RWPE2 (cell line): ENCODE measurements around the gene SH3PXD2A.

Experiments used
- ATAC-seq: fragments of 200-7000 bp; cut with Tn5 transposase; 3 replicates; pipeline ENCODE4 v1.9.1; 2021; ENCODE audit warnings: low read depth
- DNase-seq: peaks from one replicate; pipeline ENCODE4 v3.0.0-alpha.2; 2020; ENCODE audit warnings: low spot score
- H3K27ac ChIP-seq: fragments of 450-650 bp; 2 replicates; pipeline ENCODE4 v1.5.1; 2017; ENCODE audit warnings: mild to moderate bottlenecking; ENCODE audit not compliant: poor library complexity, severe bottlenecking
- H3K27me3 ChIP-seq: fragments of 250-450 bp; sonication (Bioruptor Pico); 2 replicates; pipeline ENCODE4 v1.5.1; 2021; ENCODE audit warnings: mild to moderate bottlenecking, moderate library complexity; ENCODE audit not compliant: insufficient read depth, poor library complexity, severe bottlenecking
- H3K36me3 ChIP-seq: fragments of 250-450 bp; sonication (Bioruptor Pico); 2 replicates; pipeline ENCODE4 v1.5.1; 2020; ENCODE audit warnings: low read depth, mild to moderate bottlenecking, moderate library complexity
- H3K4me1 ChIP-seq: fragments of 250-450 bp; sonication (Bioruptor Pico); 2 replicates; pipeline ENCODE4 v1.5.1; 2021; ENCODE audit warnings: mild to moderate bottlenecking, moderate library complexity; ENCODE audit not compliant: insufficient read depth, poor library complexity, severe bottlenecking
- H3K4me3 ChIP-seq: fragments of 250-450 bp; sonication (Bioruptor Pico); 2 replicates; pipeline ENCODE4 v1.5.1; 2021; ENCODE audit warnings: mild to moderate bottlenecking, moderate library complexity; ENCODE audit not compliant: severe bottlenecking
- H3K9me3 ChIP-seq: fragments of 250-450 bp; sonication (Bioruptor Pico); 2 replicates; pipeline ENCODE4 v1.5.1; 2021; ENCODE audit warnings: mild to moderate bottlenecking, moderate library complexity; ENCODE audit not compliant: severe bottlenecking
- TF ChIP-seq, protein P1 (sequence below): fragments of 450-650 bp; IDR thresholded peaks from one replicate; pipeline ENCODE4 v1.5.1; 2017; ENCODE audit warnings: mild to moderate bottlenecking, moderate library complexity; ENCODE audit not compliant: poor library complexity, severe bottlenecking

The SH3PXD2A gene

DNA sequence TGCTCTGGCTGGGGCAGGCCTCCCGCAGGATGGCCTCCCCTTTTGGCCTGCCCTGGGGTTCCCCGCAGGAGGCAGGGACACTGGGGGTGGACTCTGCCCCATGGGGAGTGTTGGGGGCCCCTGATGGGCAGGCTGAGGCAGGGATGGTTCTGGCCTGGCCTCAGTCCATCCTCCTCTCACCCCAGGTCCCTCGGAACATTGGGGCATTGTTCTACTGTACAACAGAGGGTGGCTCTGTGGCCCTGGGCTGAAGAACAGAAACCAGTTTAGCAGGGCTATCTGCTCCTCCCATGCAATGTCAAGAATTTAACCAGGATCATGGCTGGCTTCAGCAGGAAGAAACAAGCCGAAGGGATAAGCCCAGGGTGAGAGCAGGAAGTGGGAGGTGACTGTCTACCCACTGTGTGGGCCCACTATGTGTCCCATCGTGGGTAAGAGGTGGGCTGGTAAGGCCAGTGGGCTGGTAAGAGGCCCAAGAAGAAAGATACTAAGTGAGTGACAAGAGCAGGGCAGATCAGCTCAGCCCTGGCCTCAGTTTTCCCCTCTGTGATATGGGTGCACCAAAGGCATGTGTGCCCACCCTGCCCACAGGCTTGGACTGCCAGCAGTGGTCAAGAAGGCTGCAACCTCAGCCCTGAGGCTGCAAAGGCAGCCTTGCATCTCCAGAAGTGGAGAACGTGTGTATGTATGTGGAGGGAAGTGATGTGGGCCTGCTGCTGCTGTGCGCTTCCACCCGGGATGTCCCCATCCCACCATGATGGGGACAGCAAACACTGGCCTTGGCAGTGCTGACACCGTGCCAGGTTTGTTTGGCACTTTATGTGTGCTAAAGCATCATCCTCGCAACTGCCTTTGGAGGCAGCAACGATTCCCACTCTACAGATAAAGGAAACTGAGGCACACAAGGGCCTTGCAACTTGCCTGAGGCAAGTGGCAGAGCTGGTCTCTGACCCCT is 138.9 kb downstream of the SH3PXD2A start:
- peaks cover 33% of the 10 kb centered on the region for H3K4me1 ChIP-seq
- peaks cover 42% of the 10 kb centered on the region for H3K36me3 ChIP-seq
- TF ChIP-seq, protein P1, sequence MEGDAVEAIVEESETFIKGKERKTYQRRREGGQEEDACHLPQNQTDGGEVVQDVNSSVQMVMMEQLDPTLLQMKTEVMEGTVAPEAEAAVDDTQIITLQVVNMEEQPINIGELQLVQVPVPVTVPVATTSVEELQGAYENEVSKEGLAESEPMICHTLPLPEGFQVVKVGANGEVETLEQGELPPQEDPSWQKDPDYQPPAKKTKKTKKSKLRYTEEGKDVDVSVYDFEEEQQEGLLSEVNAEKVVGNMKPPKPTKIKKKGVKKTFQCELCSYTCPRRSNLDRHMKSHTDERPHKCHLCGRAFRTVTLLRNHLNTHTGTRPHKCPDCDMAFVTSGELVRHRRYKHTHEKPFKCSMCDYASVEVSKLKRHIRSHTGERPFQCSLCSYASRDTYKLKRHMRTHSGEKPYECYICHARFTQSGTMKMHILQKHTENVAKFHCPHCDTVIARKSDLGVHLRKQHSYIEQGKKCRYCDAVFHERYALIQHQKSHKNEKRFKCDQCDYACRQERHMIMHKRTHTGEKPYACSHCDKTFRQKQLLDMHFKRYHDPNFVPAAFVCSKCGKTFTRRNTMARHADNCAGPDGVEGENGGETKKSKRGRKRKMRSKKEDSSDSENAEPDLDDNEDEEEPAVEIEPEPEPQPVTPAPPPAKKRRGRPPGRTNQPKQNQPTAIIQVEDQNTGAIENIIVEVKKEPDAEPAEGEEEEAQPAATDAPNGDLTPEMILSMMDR = peak; percentile 25
- H3K27ac ChIP-seq = peak overlapping the region; percentile 72
- H3K9me3 ChIP-seq = no peaks in the 10 kb centered on the region
- H3K4me3 ChIP-seq = no peak overlapping the region
- DNase-seq (no peak), ATAC-seq (peak; percentile 52)
- no peaks in the 10 kb centered on the region for H3K27me3 ChIP-seq

- H3K27me3 ChIP-seq = no peaks in the 10 kb centered on the region
- no peaks in the 10 kb centered on the region for H3K9me3 ChIP-seq
- peaks cover 36% of the 10 kb centered on the region for H3K36me3 ChIP-seq
- ATAC-seq (peak; percentile 37), DNase-seq (no peak)
- peak overlapping the region; percentile 72 for H3K27ac ChIP-seq
- no peak overlapping the region for H3K4me3 ChIP-seq
- H3K4me1 ChIP-seq = peaks cover 33% of the 10 kb centered on the region
- TF ChIP-seq, protein P1 = no peak
Observed at GRCh38 chr10:103715430-103715829, 139.9 kb downstream of the SH3PXD2A start.

- peaks cover 33% of the 10 kb centered on the region for H3K36me3 ChIP-seq
- peaks cover 33% of the 10 kb centered on the region for H3K4me1 ChIP-seq
- no peak overlapping the region for H3K4me3 ChIP-seq
- no peaks in the 10 kb centered on the region for H3K27me3 ChIP-seq
- H3K27ac ChIP-seq = peak overlapping the region; percentile 72
- no peaks in the 10 kb centered on the region for H3K9me3 ChIP-seq
- no peak for ATAC-seq
- TF ChIP-seq, protein P1 = no peak
- DNase-seq = no peak
Observed at GRCh38 chr10:103714232-103714891, 141.0 kb downstream of the SH3PXD2A start.

DNA sequence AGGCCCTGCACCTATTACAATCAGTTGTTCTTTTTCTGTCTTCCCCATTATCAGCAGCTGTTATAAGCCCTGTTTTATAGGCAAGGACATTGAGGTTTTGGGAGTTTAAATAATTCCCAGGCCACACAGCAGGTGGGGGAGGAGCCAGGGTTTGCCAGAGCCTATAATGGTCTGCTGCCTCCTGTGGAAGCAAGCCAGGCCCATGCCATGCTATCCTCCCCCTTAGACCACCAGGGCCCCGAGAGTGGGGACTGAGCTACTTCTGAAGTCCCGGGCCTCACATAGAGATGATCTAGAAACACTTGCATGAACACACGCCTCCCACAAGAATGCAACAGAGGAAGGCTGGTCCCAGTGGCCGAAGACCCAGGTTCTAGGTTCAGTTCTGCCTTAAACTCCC is 141.7 kb downstream of the SH3PXD2A start:
- TF ChIP-seq, protein P1 = no peak
- ATAC-seq (no peak), DNase-seq (no peak)
- Histone ChIP-seq H3K36me3 (peaks cover 26% of the 10 kb centered on the region), H3K4me3 (no peak overlapping the region), H3K9me3 (no peaks in the 10 kb centered on the region), H3K27ac (peak overlapping the region; percentile 72), H3K4me1 (peaks cover 33% of the 10 kb centered on the region), H3K27me3 (no peaks in the 10 kb centered on the region)
